Measurements from ENCODE around the gene SLC38A7.
A peak's percentile ranks its signal among the peaks of the same experiment; 100 is the strongest.
"Not testable (repeated sequence)": the region's sequence is repeated elsewhere in the genome, so short reads cannot be mapped to it uniquely, and the experiment has no call there.

Gene SLC38A7

GRCh38 chr16:58639836-58640235, 44.7 kb downstream of the SLC38A7 start:
- no peak for DNase-seq (ENCODE audit: low read depth)
- no peak overlapping the region for H3K4me3 ChIP-seq (ENCODE audit: low read depth, low read length)

GRCh38 chr16:58639230-58639629, 45.3 kb downstream of the SLC38A7 start:
- no peak for DNase-seq (ENCODE audit: low read depth)
- no peak overlapping the region for H3K4me3 ChIP-seq (ENCODE audit: low read depth, low read length)

- DNase-seq (ENCODE audit: low read depth): peak; percentile 63
- no peak overlapping the region for H3K4me3 ChIP-seq (ENCODE audit: low read depth, low read length)
These were observed 46.2 kb downstream of the SLC38A7 start for GRCh38 chr16:58638148-58639036.

- not testable (repeated sequence) for DNase-seq (ENCODE audit: low read depth); H3K4me3 ChIP-seq (ENCODE audit: low read depth, low read length)
These were observed 47.5 kb downstream of the SLC38A7 start for GRCh38 chr16:58637021-58637420.

DNA sequence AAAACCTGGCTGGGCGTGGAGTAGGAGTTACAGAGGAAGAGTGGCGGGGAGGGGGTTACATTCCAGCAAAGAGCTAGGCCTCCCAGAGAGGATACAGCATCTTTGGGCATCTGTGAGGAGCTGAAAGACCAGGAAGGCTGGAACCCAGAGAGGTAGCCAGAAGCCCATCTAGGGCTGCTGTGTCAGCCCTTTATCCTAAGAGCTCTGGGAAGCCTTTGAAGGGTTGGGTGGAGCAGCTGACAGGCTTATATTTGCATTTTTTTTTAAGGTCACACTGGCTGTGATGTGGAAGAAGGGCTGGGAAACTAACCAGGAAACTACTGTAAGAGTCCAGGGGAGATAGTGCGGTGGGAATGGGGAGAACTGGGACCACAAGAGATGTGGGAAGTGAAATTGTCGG, 48.1 kb downstream of the SLC38A7 start:
- no peak overlapping the region for H3K4me3 ChIP-seq (ENCODE audit: low read depth, low read length)

GRCh38 chr16:58635502-58635901, 49.1 kb downstream of the SLC38A7 start:
- no peak overlapping the region for H3K4me3 ChIP-seq (ENCODE audit: low read depth, low read length)

More for the DNA sequence above, 48.1 kb downstream of the SLC38A7 start:
- no peak for DNase-seq (ENCODE audit: low read depth)

DNA sequence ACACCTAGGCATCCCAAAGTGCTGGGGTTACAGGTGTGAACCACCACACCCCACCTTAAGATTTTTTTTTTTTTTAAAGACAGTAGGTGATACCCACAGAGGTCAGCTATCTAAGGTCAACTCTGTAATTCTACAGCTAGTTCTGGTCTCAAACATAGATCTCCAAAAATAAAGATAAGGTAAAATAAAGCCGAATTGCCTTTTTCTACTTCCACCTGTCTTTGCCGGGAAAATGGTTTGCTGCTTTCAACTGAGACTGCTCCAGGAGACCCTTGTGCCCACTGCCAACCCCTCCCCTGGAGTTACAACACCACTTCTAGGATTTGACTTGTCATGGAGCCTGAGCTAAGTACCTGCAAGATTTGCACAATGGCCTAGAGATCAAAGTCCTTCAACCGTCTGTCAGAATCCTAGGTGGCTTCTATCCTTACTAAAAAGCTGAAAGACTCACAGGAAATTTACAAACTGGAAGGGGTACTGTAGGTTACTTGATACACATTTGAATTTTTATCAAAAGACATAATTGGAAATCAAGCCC, 50.2 kb downstream of the SLC38A7 start:
- DNase-seq (ENCODE audit: low read depth): no peak
- no peak overlapping the region for H3K4me3 ChIP-seq (ENCODE audit: low read depth, low read length)

More at GRCh38 chr16:58635502-58635901, 49.1 kb downstream of the SLC38A7 start:
- no peak for DNase-seq (ENCODE audit: low read depth)

DNA sequence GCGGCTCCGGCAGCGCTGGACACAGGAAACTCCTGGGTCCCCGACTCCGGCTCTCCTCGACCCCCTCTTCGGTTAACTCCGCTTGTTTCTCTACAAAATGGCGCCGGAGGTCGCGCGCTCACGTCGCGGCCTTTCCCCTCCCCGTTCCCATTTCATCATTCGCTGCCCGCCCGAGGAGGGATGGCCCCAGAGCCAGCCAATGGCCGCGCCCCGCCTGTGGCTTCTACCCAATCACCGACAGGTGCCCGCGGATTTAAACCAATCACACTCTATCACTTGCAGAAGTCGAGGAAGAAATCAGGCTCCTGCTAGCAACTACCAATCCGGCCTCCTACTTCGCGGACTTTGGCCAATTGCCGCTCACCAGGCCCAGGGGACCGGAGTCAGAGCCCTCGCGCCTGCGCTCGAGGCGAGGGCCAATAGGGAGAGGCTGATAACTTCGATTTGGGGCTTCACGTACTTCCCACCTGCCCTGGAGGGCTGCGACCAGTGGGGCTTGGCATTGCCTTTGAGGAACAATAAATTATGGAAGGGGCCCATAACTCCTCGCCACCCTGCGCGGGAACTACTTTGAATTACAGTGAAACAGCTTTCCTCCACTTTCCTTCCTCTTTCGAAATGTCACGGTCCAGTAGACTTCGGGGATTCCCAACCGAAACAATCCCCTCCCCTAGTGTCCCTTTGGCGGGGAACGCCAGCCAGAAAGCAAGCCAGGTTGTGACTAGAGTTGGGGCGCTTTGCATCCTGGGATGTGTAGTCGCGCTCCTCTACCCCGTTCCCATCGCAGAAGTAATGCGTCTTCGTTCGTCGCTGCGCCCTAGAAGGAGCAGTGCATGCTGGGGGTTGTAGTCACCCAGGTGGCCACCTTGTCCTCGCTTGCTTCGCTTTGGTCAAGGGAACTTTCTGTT, 54.6 kb downstream of the SLC38A7 start, which contains the start of gene CNOT1:
TSS of gene CNOT1 (minus strand) at position 94 of the 908 bp plus-strand sequence. CDS start 30,489 bp downstream, outside the sequence.
- DNase-seq (ENCODE audit: low read depth): peak; percentile 99

GRCh38 chr16:58628845-58629732, 55.5 kb downstream of the SLC38A7 start:
- DNase-seq (ENCODE audit: low read depth): no peak

More for the DNA sequence above, 54.6 kb downstream of the SLC38A7 start, which contains the start of gene CNOT1:
- peak within 1 kb of the TSS; percentile 98 for H3K4me3 ChIP-seq (ENCODE audit: low read depth, low read length)

GRCh38 chr16:58624209-58624608, 60.4 kb downstream of the SLC38A7 start:
- no peak for DNase-seq (ENCODE audit: low read depth)
- H3K4me3 ChIP-seq (ENCODE audit: low read depth, low read length): no peak overlapping the region

More at GRCh38 chr16:58628845-58629732, 55.5 kb downstream of the SLC38A7 start:
- H3K4me3 ChIP-seq (ENCODE audit: low read depth, low read length): peak overlapping the region; percentile 98

- H3K4me3 ChIP-seq (ENCODE audit: low read depth, low read length): no peak overlapping the region
- no peak for DNase-seq (ENCODE audit: low read depth)
These were observed 64.2 kb downstream of the SLC38A7 start for GRCh38 chr16:58620396-58620795.

DNA sequence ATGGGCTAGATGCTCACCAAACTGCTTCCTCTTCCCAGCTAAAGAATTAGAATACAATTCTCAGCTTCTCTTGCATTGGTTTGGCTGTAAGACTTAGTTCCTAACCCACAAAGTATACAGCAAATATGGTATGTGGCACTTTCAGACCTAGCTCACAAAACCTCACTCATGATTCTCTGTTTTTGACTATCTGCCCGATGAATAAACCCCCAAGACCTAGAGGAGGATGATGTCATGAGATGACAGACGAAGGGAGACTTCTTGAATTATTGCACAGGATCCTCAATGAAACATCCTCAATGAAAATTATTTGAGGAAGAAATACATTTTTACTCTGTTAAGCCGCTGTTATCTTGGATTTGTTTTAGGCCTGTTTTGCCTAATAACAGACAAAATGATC, 69.3 kb downstream of the SLC38A7 start:
- no peak overlapping the region for H3K4me3 ChIP-seq (ENCODE audit: low read depth, low read length)
- DNase-seq (ENCODE audit: low read depth): no peak
